ENCODE results near the gene TRPV4. TPM values are rescaled to one million over a fixed set of nuclear protein-coding genes. Genes with fewer than 3 reads are reported as not detected.

TRPV4 gene
- polyA plus RNA-seq, 1 donor, result 0.76 TPM

- no peak overlapping the region for H3K27ac ChIP-seq (ENCODE audit: low read length)
- H3K4me3 ChIP-seq (ENCODE audit: low read length), result no peak overlapping the region
- no peaks in the 10 kb centered on the region for H3K27me3 ChIP-seq (ENCODE audit: control insufficient read depth, insufficient read depth, low read length)
- no peaks in the 10 kb centered on the region for H3K4me1 ChIP-seq (ENCODE audit: control insufficient read depth, insufficient read depth, low read length)
- no peak for DNase-seq
- WGBS (ENCODE audit: insufficient coverage, low lambda C conversion rate), result 55% methylated on average over 2 of the region's 4 CpGs
- no peaks in the 10 kb centered on the region for H3K9me3 ChIP-seq (ENCODE audit: control insufficient read depth, low read depth, low read length)
- no peaks in the 10 kb centered on the region for H3K36me3 ChIP-seq (ENCODE audit: control insufficient read depth, insufficient read depth, low read length)
Measured at GRCh38 chr12:109793411-109793810, 39.8 kb downstream of the TRPV4 start.

GRCh38 chr12:109792992-109793391 is 40.2 kb downstream of the TRPV4 start:
- Histone ChIP-seq H3K4me3 (ENCODE audit: low read length) (no peak overlapping the region), H3K4me1 (ENCODE audit: control insufficient read depth, insufficient read depth, low read length) (no peaks in the 10 kb centered on the region), H3K36me3 (ENCODE audit: control insufficient read depth, insufficient read depth, low read length) (no peaks in the 10 kb centered on the region), H3K9me3 (ENCODE audit: control insufficient read depth, low read depth, low read length) (no peaks in the 10 kb centered on the region), H3K27me3 (ENCODE audit: control insufficient read depth, insufficient read depth, low read length) (no peaks in the 10 kb centered on the region), H3K27ac (ENCODE audit: low read length) (no peak overlapping the region)
- no peak for DNase-seq

- DNase-seq, result no peak
- no peak overlapping the region for H3K4me3 ChIP-seq (ENCODE audit: low read length)
- H3K4me1 ChIP-seq (ENCODE audit: control insufficient read depth, insufficient read depth, low read length), result no peaks in the 10 kb centered on the region
- H3K36me3 ChIP-seq (ENCODE audit: control insufficient read depth, insufficient read depth, low read length), result no peaks in the 10 kb centered on the region
- no peaks in the 10 kb centered on the region for H3K27me3 ChIP-seq (ENCODE audit: control insufficient read depth, insufficient read depth, low read length)
- no peak overlapping the region for H3K27ac ChIP-seq (ENCODE audit: low read length)
- no peaks in the 10 kb centered on the region for H3K9me3 ChIP-seq (ENCODE audit: control insufficient read depth, low read depth, low read length)
- no CpG with 5 or more reads among the region's 1 CpG for WGBS (ENCODE audit: insufficient coverage, low lambda C conversion rate)
Measured at GRCh38 chr12:109789526-109790048, 43.6 kb downstream of the TRPV4 start.

GRCh38 chr12:109786799-109787198 is 46.4 kb downstream of the TRPV4 start:
- WGBS (ENCODE audit: insufficient coverage, low lambda C conversion rate), result no CpG with 5 or more reads among the region's 9 CpGs
- Histone ChIP-seq H3K4me1 (ENCODE audit: control insufficient read depth, insufficient read depth, low read length) (no peaks in the 10 kb centered on the region), H3K27ac (ENCODE audit: low read length) (no peak overlapping the region), H3K9me3 (ENCODE audit: control insufficient read depth, low read depth, low read length) (no peaks in the 10 kb centered on the region), H3K4me3 (ENCODE audit: low read length) (no peak overlapping the region), H3K27me3 (ENCODE audit: control insufficient read depth, insufficient read depth, low read length) (no peaks in the 10 kb centered on the region), H3K36me3 (ENCODE audit: control insufficient read depth, insufficient read depth, low read length) (no peaks in the 10 kb centered on the region)
- no peak for DNase-seq

GRCh38 chr12:109785854-109786253 is 47.3 kb downstream of the TRPV4 start:
- H3K36me3 ChIP-seq (ENCODE audit: control insufficient read depth, insufficient read depth, low read length), result no peaks in the 10 kb centered on the region

GRCh38 chr12:109783965-109784244 is 49.3 kb downstream of the TRPV4 start:
- H3K4me1 ChIP-seq (ENCODE audit: control insufficient read depth, insufficient read depth, low read length), result no peaks in the 10 kb centered on the region
- H3K4me3 ChIP-seq (ENCODE audit: low read length), result no peak overlapping the region
- H3K9me3 ChIP-seq (ENCODE audit: control insufficient read depth, low read depth, low read length), result no peaks in the 10 kb centered on the region
- no peaks in the 10 kb centered on the region for H3K27me3 ChIP-seq (ENCODE audit: control insufficient read depth, insufficient read depth, low read length)
- no peak overlapping the region for H3K27ac ChIP-seq (ENCODE audit: low read length)
- WGBS (ENCODE audit: insufficient coverage, low lambda C conversion rate), result no CpG with 5 or more reads among the region's 8 CpGs
- H3K36me3 ChIP-seq (ENCODE audit: control insufficient read depth, insufficient read depth, low read length), result no peaks in the 10 kb centered on the region
- DNase-seq, result no peak

More at GRCh38 chr12:109785854-109786253, 47.3 kb downstream of the TRPV4 start:
- no peak for DNase-seq
- no peaks in the 10 kb centered on the region for H3K27me3 ChIP-seq (ENCODE audit: control insufficient read depth, insufficient read depth, low read length)
- no peak overlapping the region for H3K4me3 ChIP-seq (ENCODE audit: low read length)
- H3K9me3 ChIP-seq (ENCODE audit: control insufficient read depth, low read depth, low read length), result no peaks in the 10 kb centered on the region
- no peaks in the 10 kb centered on the region for H3K4me1 ChIP-seq (ENCODE audit: control insufficient read depth, insufficient read depth, low read length)
- no peak overlapping the region for H3K27ac ChIP-seq (ENCODE audit: low read length)
- no CpG with 5 or more reads among the region's 4 CpGs for WGBS (ENCODE audit: insufficient coverage, low lambda C conversion rate)

- no CpG with 5 or more reads among the region's 28 CpGs for WGBS (ENCODE audit: insufficient coverage, low lambda C conversion rate)
- no peak for DNase-seq
- no peaks in the 10 kb centered on the region for H3K36me3 ChIP-seq (ENCODE audit: control insufficient read depth, insufficient read depth, low read length)
Measured at GRCh38 chr12:109783135-109783964, 49.8 kb downstream of the TRPV4 start.

GRCh38 chr12:109782326-109782703 is 50.9 kb downstream of the TRPV4 start:
- Histone ChIP-seq H3K4me3 (ENCODE audit: low read length) (no peak overlapping the region), H3K9me3 (ENCODE audit: control insufficient read depth, low read depth, low read length) (no peaks in the 10 kb centered on the region), H3K27ac (ENCODE audit: low read length) (no peak overlapping the region), H3K36me3 (ENCODE audit: control insufficient read depth, insufficient read depth, low read length) (no peaks in the 10 kb centered on the region), H3K27me3 (ENCODE audit: control insufficient read depth, insufficient read depth, low read length) (no peaks in the 10 kb centered on the region), H3K4me1 (ENCODE audit: control insufficient read depth, insufficient read depth, low read length) (no peaks in the 10 kb centered on the region)
- no peak for DNase-seq
- no CpG with 5 or more reads among the region's 9 CpGs for WGBS (ENCODE audit: insufficient coverage, low lambda C conversion rate)

More at GRCh38 chr12:109783135-109783964, 49.8 kb downstream of the TRPV4 start:
- Histone ChIP-seq H3K27ac (ENCODE audit: low read length) (no peak overlapping the region), H3K27me3 (ENCODE audit: control insufficient read depth, insufficient read depth, low read length) (no peaks in the 10 kb centered on the region), H3K4me3 (ENCODE audit: low read length) (no peak overlapping the region), H3K9me3 (ENCODE audit: control insufficient read depth, low read depth, low read length) (no peaks in the 10 kb centered on the region), H3K4me1 (ENCODE audit: control insufficient read depth, insufficient read depth, low read length) (no peaks in the 10 kb centered on the region)

GRCh38 chr12:109781668-109782325 is 51.4 kb downstream of the TRPV4 start:
- no peaks in the 10 kb centered on the region for H3K27me3 ChIP-seq (ENCODE audit: control insufficient read depth, insufficient read depth, low read length)
- no peak overlapping the region for H3K27ac ChIP-seq (ENCODE audit: low read length)
- no peaks in the 10 kb centered on the region for H3K4me1 ChIP-seq (ENCODE audit: control insufficient read depth, insufficient read depth, low read length)
- no peaks in the 10 kb centered on the region for H3K36me3 ChIP-seq (ENCODE audit: control insufficient read depth, insufficient read depth, low read length)
- no peaks in the 10 kb centered on the region for H3K9me3 ChIP-seq (ENCODE audit: control insufficient read depth, low read depth, low read length)
- DNase-seq, result no peak
- H3K4me3 ChIP-seq (ENCODE audit: low read length), result no peak overlapping the region
- WGBS (ENCODE audit: insufficient coverage, low lambda C conversion rate), result no CpG with 5 or more reads among the region's 10 CpGs

- H3K36me3 ChIP-seq (ENCODE audit: control insufficient read depth, insufficient read depth, low read length), result no peaks in the 10 kb centered on the region
- DNase-seq, result no peak
- H3K27ac ChIP-seq (ENCODE audit: low read length), result no peak overlapping the region
- H3K4me3 ChIP-seq (ENCODE audit: low read length), result no peak overlapping the region
- H3K4me1 ChIP-seq (ENCODE audit: control insufficient read depth, insufficient read depth, low read length), result no peaks in the 10 kb centered on the region
- H3K27me3 ChIP-seq (ENCODE audit: control insufficient read depth, insufficient read depth, low read length), result no peaks in the 10 kb centered on the region
- H3K9me3 ChIP-seq (ENCODE audit: control insufficient read depth, low read depth, low read length), result no peaks in the 10 kb centered on the region
- WGBS (ENCODE audit: insufficient coverage, low lambda C conversion rate), result no CpG with 5 or more reads among the region's 6 CpGs
Measured at GRCh38 chr12:109779382-109779781, 53.8 kb downstream of the TRPV4 start.
